CD4-positive, alpha-beta memory T cell (primary cell): Measurements from ENCODE around the gene CTDSP2. TPM values are rescaled to one million over a fixed set of nuclear protein-coding genes. Genes with fewer than 3 reads are reported as not detected.

Source experiments
- CTCF ChIA-PET: fragments of 350-600 bp; sonication (Branson Sonifier 250); formaldehyde crosslinking; loops from one replicate; lab custom pipeline; 2021; ENCODE audit warnings: inconsistent platforms; ENCODE audit not compliant: partially characterized antibody; lab: Charles Lee
- POLR2A ChIA-PET: fragments of 350-600 bp; sonication (Branson Sonifier 250); formaldehyde crosslinking; loops from one replicate; lab custom pipeline; 2021; ENCODE audit not compliant: partially characterized antibody; lab: Charles Lee
- DNase-seq, 5 donors: peaks; one replicate each; pipeline versions ENCODE4 v3.0.0 to v3.0.0-alpha.2; 2020 to 2022; ENCODE audit warnings: mixed read lengths in 1 of 5
- H3K27ac ChIP-seq: one replicate; pipeline ENCODE4 v1.7.0; 2013; ENCODE audit warnings: low read depth, low read length
- H3K27me3 ChIP-seq: 2 replicates; pipeline ENCODE4 v1.7.0; 2013; ENCODE audit warnings: mild to moderate bottlenecking, low read length, moderate library complexity; ENCODE audit not compliant: insufficient read depth
- H3K36me3 ChIP-seq: 2 replicates; pipeline ENCODE4 v1.7.0; 2013; ENCODE audit warnings: mild to moderate bottlenecking, low read length, moderate library complexity; ENCODE audit not compliant: insufficient read depth
- H3K4me1 ChIP-seq: 2 replicates; pipeline ENCODE4 v1.7.0; 2013; ENCODE audit warnings: mild to moderate bottlenecking, low read length, moderate library complexity; ENCODE audit not compliant: insufficient read depth
- H3K4me3 ChIP-seq, 2 donors: one replicate each; pipeline ENCODE4 v1.7.0; 2013; ENCODE audit warnings: low read length in 2 of 2, mild to moderate bottlenecking in 1 of 2
- H3K9me3 ChIP-seq, 2 donors: one replicate each; pipeline ENCODE4 v1.7.0; 2013; ENCODE audit warnings: low read length in 2 of 2, control low read depth in 1 of 2; ENCODE audit not compliant: control insufficient read depth in 1 of 2
- H3K27ac Mint-ChIP-seq, 7 donors: one replicate each; pipeline ENCODE4 v1.8.0; 2020 to 2021; ENCODE audit warnings: mixed read lengths in 7 of 7, mild to moderate bottlenecking in 6 of 7, inconsistent platforms in 3 of 7, moderate library complexity in 3 of 7
- H3K27me3 Mint-ChIP-seq, 2 donors: one replicate each; pipeline ENCODE4 v1.8.0; 2020 to 2021; ENCODE audit warnings: mixed read lengths in 2 of 2
- H3K36me3 Mint-ChIP-seq, 2 donors: one replicate each; pipeline ENCODE4 v1.8.0; 2020 to 2021; ENCODE audit warnings: mixed read lengths in 2 of 2, inconsistent platforms in 1 of 2, mild to moderate bottlenecking in 1 of 2
- H3K4me1 Mint-ChIP-seq, 4 donors: one replicate each; pipeline ENCODE4 v1.8.0; 2020 to 2021; ENCODE audit warnings: mixed read lengths in 4 of 4, mild to moderate bottlenecking in 1 of 4
- H3K4me3 Mint-ChIP-seq, 8 donors: one replicate each; pipeline ENCODE4 v1.8.0; 2020 to 2021; ENCODE audit warnings: mixed read lengths in 8 of 8, mild to moderate bottlenecking in 7 of 8, moderate library complexity in 6 of 8, inconsistent platforms in 3 of 8
- H3K9me3 Mint-ChIP-seq, 8 donors: one replicate each; pipeline ENCODE4 v1.8.0; 2020 to 2021; ENCODE audit warnings: mixed read lengths in 8 of 8, mild to moderate bottlenecking in 5 of 8, inconsistent platforms in 3 of 8, moderate library complexity in 1 of 8
- intact Hi-C: fragments of 100-400 bp; cut with micrococcal nuclease; formaldehyde crosslinking; loops from one replicate; pipeline ENCODE4 v1.15.1; 2023
- polyA plus RNA-seq, 2 donors: library from polyadenylated mRNA; unstranded; fragments of 300-500 nt; fragmentation: Illumina TruSeq; gene quantifications; one replicate each; pipeline ENCODE4 v1.2.3, GENCODE V29; 2021
- total RNA-seq, 2 experiments: library from RNA; stranded (reverse); gene quantifications; one replicate each; pipeline ENCODE4 v1.2.3, GENCODE V29; 2021

Gene CTDSP2
- total and polyA plus RNA-seq, 4 experiments from 2014 or later = 57.7 to 285 (median 174) TPM

GRCh38 chr12:57793920-57794319, 52.6 kb downstream of the CTDSP2 start:
- Histone ChIP-seq H3K4me1 (no peaks in the 10 kb centered on the region), H3K36me3 (peaks cover 50% of the 10 kb centered on the region), H3K27ac (no peak overlapping the region), H3K27me3 (no peaks in the 10 kb centered on the region), H3K9me3 (no peaks in the 10 kb centered on the region), H3K4me3 (no peak overlapping the region)
- ChIA-PET CTCF (interaction anchor here (1.4 to 3.9 kb wide), 5 partner anchors 8 to 28 kb away, joined by 3 to 19 read pairs (median 4); no protein-coding TSS in a partner anchor), POLR2A (interaction anchor here (0.9 to 1.3 kb wide), 4 partner anchors 9 to 105 kb away, joined by 3 to 4 read pairs (median 4); partner anchors contain the start of gene TSFM)
- DNase-seq = no peak
- intact Hi-C loops = no loop called here
- Mint-ChIP-seq H3K27me3 (no peaks in the 10 kb centered on the region), H3K36me3 (peaks cover 49 to 70% of the 10 kb centered on the region in 2 donors), H3K4me3 (no peak overlapping the region), H3K4me1 (peaks cover 0 to 4% (median under 1%) of the 10 kb centered on the region in 4 donors), H3K9me3 (no peaks in the 10 kb centered on the region), H3K27ac (peak overlapping the region in 4 of 7 donors; percentile 16 to 68 (median 40))

DNA sequence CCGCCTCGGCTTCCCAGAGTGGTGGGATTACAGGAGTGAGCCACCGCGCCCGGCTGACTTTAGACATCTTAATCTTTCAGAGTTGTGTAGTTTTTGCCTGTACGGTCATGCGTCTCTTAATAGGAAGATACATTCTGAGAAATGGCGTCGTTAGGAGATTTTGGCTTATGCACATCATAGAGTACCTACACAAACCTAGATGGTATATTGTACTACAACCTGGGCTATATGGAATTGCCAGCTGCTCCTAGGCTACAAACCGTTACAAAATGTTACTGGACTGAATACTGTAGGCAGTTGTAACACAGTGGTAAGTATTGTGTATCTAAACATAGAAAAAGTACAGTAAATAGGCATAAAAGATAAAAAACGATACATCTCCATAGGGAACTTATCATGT, 62.7 kb downstream of the CTDSP2 start:
- no peak overlapping the region for H3K27ac ChIP-seq
- peaks cover 41 to 53% (median 45%) of the 10 kb centered on the region in 4 donors for H3K4me1 Mint-ChIP-seq
- intact Hi-C loops = loop anchor here (2.0 kb wide), 1 partner anchor 201 kb away; no protein-coding TSS in a partner anchor
- H3K27ac Mint-ChIP-seq = peak overlapping the region; percentile 72 to 98 (median 85)
- H3K4me3 Mint-ChIP-seq = peak overlapping the region; percentile 71 to 84 (median 80)
- H3K4me1 ChIP-seq = peaks cover 49% of the 10 kb centered on the region
- H3K4me3 ChIP-seq = no peak overlapping the region
- CTCF ChIA-PET = interaction anchor here (0.6 to 7.8 kb wide), 11 partner anchors 10 to 1129 kb away, joined by 3 to 64 read pairs (median 6); partner anchors contain the start of genes AVIL, CTDSP2, EEF1AKMT3 and METTL1
- H3K36me3 Mint-ChIP-seq = peaks cover 20 to 43% of the 10 kb centered on the region in 2 donors
- no peaks in the 10 kb centered on the region for H3K27me3 Mint-ChIP-seq
- DNase-seq = no peak
- H3K9me3 Mint-ChIP-seq = peaks cover 0 to 4% (median 0%) of the 10 kb centered on the region in 8 donors
- no peaks in the 10 kb centered on the region for H3K27me3 ChIP-seq
- POLR2A ChIA-PET = interaction anchor here (0.8 to 7.0 kb wide), 7 partner anchors 11 to 121 kb away, joined by 3 to 53 read pairs (median 7); partner anchors contain the start of genes CYP27B1, EEF1AKMT3, MARCHF9 and METTL1
- H3K36me3 ChIP-seq = peaks cover 21% of the 10 kb centered on the region
- H3K9me3 ChIP-seq = no peaks in the 10 kb centered on the region

DNA sequence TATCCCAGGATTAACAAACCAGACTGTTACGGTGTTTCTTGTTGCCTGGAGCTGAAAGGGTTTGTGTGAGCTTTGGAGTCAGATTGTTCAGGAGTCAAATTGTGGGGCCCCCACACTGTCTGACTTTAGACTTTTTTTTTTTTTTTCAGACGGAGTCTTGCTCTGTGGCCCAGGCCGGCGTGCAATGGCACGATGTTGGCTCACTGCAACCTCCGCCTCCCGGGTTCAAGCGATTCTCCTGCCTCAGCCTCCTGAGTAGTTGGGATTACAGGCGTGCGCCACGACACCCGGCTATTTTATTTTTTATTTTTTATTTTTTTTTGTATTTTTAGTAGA, 63.1 kb downstream of the CTDSP2 start:
- Mint-ChIP-seq H3K36me3 (peaks cover 18 to 39% of the 10 kb centered on the region in 2 donors), H3K27me3 (no peaks in the 10 kb centered on the region), H3K4me1 (peaks cover 43 to 51% (median 47%) of the 10 kb centered on the region in 4 donors), H3K27ac (peak overlapping the region; percentile 95 to 100 (median 99)), H3K4me3 (peak overlapping the region; percentile 95 to 100 (median 98)), H3K9me3 (peaks cover 0 to 4% (median 0%) of the 10 kb centered on the region in 8 donors)
- peak overlapping the region; percentile 92 to 97 for H3K4me3 ChIP-seq
- DNase-seq = no peak
- POLR2A ChIA-PET = interaction anchor here (0.9 to 7.0 kb wide), 13 partner anchors 10 to 158 kb away, joined by 3 to 53 read pairs (median 4); partner anchors contain the start of genes ATP23, CYP27B1, EEF1AKMT3 and MARCHF9
- intact Hi-C loops = loop anchor here (2.0 kb wide), 1 partner anchor 201 kb away; no protein-coding TSS in a partner anchor
- peaks cover 53% of the 10 kb centered on the region for H3K4me1 ChIP-seq
- CTCF ChIA-PET = interaction anchor here (0.7 to 7.8 kb wide), 15 partner anchors 10 to 325 kb away, joined by 3 to 64 read pairs (median 4); partner anchors contain the start of genes AVIL, CTDSP2, EEF1AKMT3 and METTL1
- peak overlapping the region; percentile 73 for H3K27ac ChIP-seq
- H3K27me3 ChIP-seq = no peaks in the 10 kb centered on the region
- H3K9me3 ChIP-seq = no peaks in the 10 kb centered on the region
- H3K36me3 ChIP-seq = peaks cover 21% of the 10 kb centered on the region

DNA sequence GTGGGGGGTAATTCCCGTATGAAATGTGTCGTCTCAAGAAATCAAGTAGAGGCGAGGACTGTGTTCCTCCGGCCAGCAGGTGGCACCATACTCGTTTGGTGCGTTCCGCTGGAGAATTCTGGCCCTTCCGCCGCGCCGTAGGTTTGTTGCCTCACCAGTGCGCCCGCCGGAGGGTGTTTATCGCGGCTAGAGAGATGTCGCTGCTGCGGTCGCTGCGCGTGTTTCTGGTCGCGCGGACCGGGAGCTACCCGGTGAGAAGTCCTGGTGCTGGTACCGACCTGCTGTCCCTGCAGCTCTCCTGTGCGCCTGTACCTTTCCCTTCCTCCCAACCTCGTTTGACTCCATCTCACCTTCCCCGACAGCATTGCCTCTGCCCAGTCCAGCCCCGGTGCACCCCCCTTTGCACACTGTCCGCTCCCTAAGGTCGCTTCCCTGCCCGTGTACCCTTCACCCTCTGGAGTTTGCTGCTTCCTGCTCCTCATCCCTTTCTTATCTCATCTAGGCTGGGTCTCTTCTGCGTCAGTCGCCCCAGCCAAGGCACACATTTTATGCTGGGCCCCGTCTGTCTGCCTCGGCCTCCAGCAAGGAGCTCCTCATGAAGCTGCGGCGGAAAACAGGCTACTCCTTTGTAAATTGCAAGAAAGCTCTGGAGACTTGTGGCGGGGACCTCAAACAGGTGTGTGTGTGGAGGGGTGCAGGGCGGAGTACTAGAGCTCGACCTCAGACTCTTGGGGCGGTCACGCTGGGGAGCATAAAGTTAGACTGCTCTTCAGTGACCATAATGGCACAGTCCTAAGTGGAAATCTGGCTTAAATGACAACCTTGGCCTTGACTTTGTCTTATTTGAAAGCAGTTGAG, 63.7 kb downstream of the CTDSP2 start, which contains the start of gene TSFM:
TSFM (plus strand) TSS at position 180 of the 858 bp plus-strand sequence; CDS start at position 195, 15 bp downstream.
- H3K4me3 Mint-ChIP-seq = peak within 1 kb of the TSS; percentile 95 to 100 (median 98)
- H3K27ac Mint-ChIP-seq = peak within 1 kb of the TSS; percentile 95 to 100 (median 99)
- DNase-seq = peak; percentile 93 to 96 (median 94)
- peaks cover 46 to 57% (median 50%) of the 10 kb centered on the region in 4 donors for H3K4me1 Mint-ChIP-seq
- no peaks in the 10 kb centered on the region for H3K9me3 ChIP-seq
- H3K27me3 Mint-ChIP-seq = no peaks in the 10 kb centered on the region
- H3K4me1 ChIP-seq = peaks cover 59% of the 10 kb centered on the region
- peak within 1 kb of the TSS; percentile 73 for H3K27ac ChIP-seq
- H3K36me3 ChIP-seq = peaks cover 21% of the 10 kb centered on the region
- no peaks in the 10 kb centered on the region for H3K27me3 ChIP-seq
- ChIA-PET POLR2A (interaction anchor here (0.7 to 7.0 kb wide), 15 partner anchors 10 to 158 kb away, joined by 3 to 53 read pairs (median 4); partner anchors contain the start of genes ATP23, CYP27B1, EEF1AKMT3 and MARCHF9), CTCF (interaction anchor here (0.6 to 7.8 kb wide), 19 partner anchors 9 to 324 kb away, joined by 3 to 64 read pairs (median 4); partner anchors contain the start of genes AVIL, CTDSP2, EEF1AKMT3 and METTL1)
- H3K36me3 Mint-ChIP-seq = peaks cover 15 to 36% of the 10 kb centered on the region in 2 donors
- intact Hi-C loops = loop anchor here (1.0 to 2.0 kb wide), 7 partner anchors 11 to 200 kb away; partner anchors contain the start of genes CDK4, EEF1AKMT3 and METTL1
- H3K9me3 Mint-ChIP-seq = peaks cover 0 to 4% (median 0%) of the 10 kb centered on the region in 8 donors
- peak within 1 kb of the TSS; percentile 92 to 97 for H3K4me3 ChIP-seq

GRCh38 chr12:57782243-57782607, 64.3 kb downstream of the CTDSP2 start:
- Mint-ChIP-seq H3K27me3 (no peaks in the 10 kb centered on the region), H3K4me3 (peak overlapping the region; percentile 95 to 100 (median 98)), H3K4me1 (peaks cover 46 to 59% (median 53%) of the 10 kb centered on the region in 4 donors), H3K36me3 (peaks cover 10 to 30% of the 10 kb centered on the region in 2 donors), H3K27ac (peak overlapping the region; percentile 95 to 100 (median 99)), H3K9me3 (peaks cover 0 to 4% (median 0%) of the 10 kb centered on the region in 8 donors)
- H3K4me3 ChIP-seq = peak overlapping the region in 1 of 2 donors; percentile 92
- H3K9me3 ChIP-seq = no peaks in the 10 kb centered on the region
- intact Hi-C loops = loop anchor here (1.0 to 2.0 kb wide), 7 partner anchors 10 to 199 kb away; partner anchors contain the start of genes CDK4, EEF1AKMT3 and METTL1
- ChIA-PET POLR2A (interaction anchor here (0.8 to 7.0 kb wide), 13 partner anchors 10 to 155 kb away, joined by 3 to 53 read pairs (median 4); partner anchors contain the start of genes CTDSP2, CYP27B1, EEF1AKMT3 and MARCHF9), CTCF (interaction anchor here (0.8 to 7.8 kb wide), 20 partner anchors 9 to 125 kb away, joined by 3 to 64 read pairs (median 6); partner anchors contain the start of genes AVIL, CDK4, CTDSP2 and EEF1AKMT3)
- peaks cover 59% of the 10 kb centered on the region for H3K4me1 ChIP-seq
- no peaks in the 10 kb centered on the region for H3K27me3 ChIP-seq
- peak overlapping the region; percentile 73 for H3K27ac ChIP-seq
- no peak for DNase-seq
- H3K36me3 ChIP-seq = peaks cover 19% of the 10 kb centered on the region

GRCh38 chr12:57781801-57782200, 64.7 kb downstream of the CTDSP2 start:
- Mint-ChIP-seq H3K4me1 (peaks cover 46 to 64% (median 54%) of the 10 kb centered on the region in 4 donors), H3K9me3 (peaks cover 0 to 4% (median 0%) of the 10 kb centered on the region in 8 donors), H3K27ac (peak overlapping the region; percentile 95 to 100 (median 99)), H3K36me3 (peaks cover 9 to 26% of the 10 kb centered on the region in 2 donors), H3K27me3 (no peaks in the 10 kb centered on the region), H3K4me3 (peak overlapping the region; percentile 21 to 100 (median 97))
- Histone ChIP-seq H3K9me3 (no peaks in the 10 kb centered on the region), H3K36me3 (peaks cover 14% of the 10 kb centered on the region), H3K4me3 (peak overlapping the region in 1 of 2 donors; percentile 92), H3K27ac (peak overlapping the region; percentile 73), H3K4me1 (peaks cover 59% of the 10 kb centered on the region), H3K27me3 (no peaks in the 10 kb centered on the region)
- POLR2A ChIA-PET = interaction anchor here (0.7 to 7.0 kb wide), 13 partner anchors 9 to 155 kb away, joined by 3 to 53 read pairs (median 3); partner anchors contain the start of genes CDK4, CTDSP2, CYP27B1 and EEF1AKMT3
- DNase-seq = peak in 1 of 5 donors; percentile 9
- CTCF ChIA-PET = interaction anchor here (0.7 to 7.8 kb wide), 17 partner anchors 8 to 125 kb away, joined by 3 to 64 read pairs (median 6); partner anchors contain the start of genes CDK4, CYP27B1, EEF1AKMT3 and METTL1
- intact Hi-C loops = loop anchor here (1.0 to 2.0 kb wide), 7 partner anchors 10 to 199 kb away; partner anchors contain the start of genes CDK4, EEF1AKMT3 and METTL1
